ENCODE data around the gene NUP98.
"Not testable (repeated sequence)": the region's sequence is repeated elsewhere in the genome, so short reads cannot be mapped to it uniquely, and the experiment has no call there.

NUP98 gene

GRCh38 chr11:3657331-3657730 is 140.0 kb downstream of the NUP98 start:
- not testable (repeated sequence) for H3K4me1 ChIP-seq (ENCODE audit: control insufficient read depth in 1 of 2, insufficient read depth in 2 of 2, low read length in 2 of 2); H2BK120ac ChIP-seq (ENCODE audit: insufficient read depth, low read length, poor library complexity); H3K4me2 ChIP-seq (ENCODE audit: low read length); H4K91ac ChIP-seq (ENCODE audit: low read depth, low read length); H3K9ac ChIP-seq (ENCODE audit: low read length); H3K4ac ChIP-seq (ENCODE audit: low read depth, low read length); H3K23ac ChIP-seq (ENCODE audit: low read length); H3K4me3 ChIP-seq (ENCODE audit: low read depth, low read length); H2AFZ ChIP-seq (ENCODE audit: insufficient read depth, low read length, poor library complexity); H3K79me2 ChIP-seq (ENCODE audit: control insufficient read depth, insufficient read depth, low read length, poor library complexity); H4K12ac ChIP-seq (ENCODE audit: low read depth, low read length); H2BK12ac ChIP-seq (ENCODE audit: low read length); DNase-seq; H4K8ac ChIP-seq (ENCODE audit: low read depth, low read length); H3K9me3 ChIP-seq (ENCODE audit: insufficient read depth, low read depth, low read length); H2AK5ac ChIP-seq (ENCODE audit: low read length); H3K18ac ChIP-seq (ENCODE audit: low read length); H3K14ac ChIP-seq (ENCODE audit: low read length); H3K79me1 ChIP-seq (ENCODE audit: low read length); H3K27me3 ChIP-seq (ENCODE audit: insufficient read depth, low read length); H3K27ac ChIP-seq (ENCODE audit: low read depth, low read length); H2BK5ac ChIP-seq (ENCODE audit: low read depth, low read length, poor library complexity); H3K36me3 ChIP-seq (ENCODE audit: control insufficient read depth in 1 of 2, insufficient read depth in 2 of 2, low read length in 2 of 2)
- WGBS (ENCODE audit: extremely low coverage, insufficient coverage, insufficient read length), result no CpG with 5 or more reads among the region's 5 CpGs

- H2AK5ac ChIP-seq (ENCODE audit: low read length), result no peak overlapping the region
- no CpG with 5 or more reads among the region's 3 CpGs for WGBS (ENCODE audit: extremely low coverage, insufficient coverage, insufficient read length)
- no peak overlapping the region for H3K9ac ChIP-seq (ENCODE audit: low read length)
- H3K4me3 ChIP-seq (ENCODE audit: low read depth, low read length), result no peak overlapping the region
- no peak overlapping the region for H3K18ac ChIP-seq (ENCODE audit: low read length)
- H3K4ac ChIP-seq (ENCODE audit: low read depth, low read length), result no peak overlapping the region
- DNase-seq, result no peak
- H3K79me2 ChIP-seq (ENCODE audit: control insufficient read depth, insufficient read depth, low read length, poor library complexity), result no peaks in the 10 kb centered on the region
- H3K4me1 ChIP-seq (ENCODE audit: control insufficient read depth in 1 of 2, insufficient read depth in 2 of 2, low read length in 2 of 2), result no peaks in the 10 kb centered on the region
- H4K12ac ChIP-seq (ENCODE audit: low read depth, low read length), result no peak overlapping the region
- no peak overlapping the region for H3K23ac ChIP-seq (ENCODE audit: low read length)
- no peaks in the 10 kb centered on the region for H3K36me3 ChIP-seq (ENCODE audit: control insufficient read depth in 1 of 2, insufficient read depth in 2 of 2, low read length in 2 of 2)
- H4K91ac ChIP-seq (ENCODE audit: low read depth, low read length), result no peak overlapping the region
- H3K27ac ChIP-seq (ENCODE audit: low read depth, low read length), result no peak overlapping the region
- H3K4me2 ChIP-seq (ENCODE audit: low read length), result no peak overlapping the region
- H3K9me3 ChIP-seq (ENCODE audit: insufficient read depth, low read depth, low read length), result peaks cover 7% of the 10 kb centered on the region
- no peak overlapping the region for H2BK120ac ChIP-seq (ENCODE audit: insufficient read depth, low read length, poor library complexity)
- H3K27me3 ChIP-seq (ENCODE audit: insufficient read depth, low read length), result no peaks in the 10 kb centered on the region
- no peaks in the 10 kb centered on the region for H3K79me1 ChIP-seq (ENCODE audit: low read length)
- no peak overlapping the region for H2AFZ ChIP-seq (ENCODE audit: insufficient read depth, low read length, poor library complexity)
- H3K14ac ChIP-seq (ENCODE audit: low read length), result no peak overlapping the region
- H4K8ac ChIP-seq (ENCODE audit: low read depth, low read length), result no peak overlapping the region
- H2BK5ac ChIP-seq (ENCODE audit: low read depth, low read length, poor library complexity), result no peak overlapping the region
- no peak overlapping the region for H2BK12ac ChIP-seq (ENCODE audit: low read length)
Observed at GRCh38 chr11:3655547-3655946, 141.8 kb downstream of the NUP98 start.

- H3K14ac ChIP-seq (ENCODE audit: low read length), result not testable (repeated sequence)
Observed at GRCh38 chr11:3652514-3652913, 144.8 kb downstream of the NUP98 start.

GRCh38 chr11:3649374-3649773 is 148.0 kb downstream of the NUP98 start:
- not testable (repeated sequence) for H4K91ac ChIP-seq (ENCODE audit: low read depth, low read length); H3K9ac ChIP-seq (ENCODE audit: low read length); H3K14ac ChIP-seq (ENCODE audit: low read length); H3K79me2 ChIP-seq (ENCODE audit: control insufficient read depth, insufficient read depth, low read length, poor library complexity); H3K4ac ChIP-seq (ENCODE audit: low read depth, low read length); H3K79me1 ChIP-seq (ENCODE audit: low read length); H2AFZ ChIP-seq (ENCODE audit: insufficient read depth, low read length, poor library complexity); H3K36me3 ChIP-seq (ENCODE audit: control insufficient read depth in 1 of 2, insufficient read depth in 2 of 2, low read length in 2 of 2); H2BK120ac ChIP-seq (ENCODE audit: insufficient read depth, low read length, poor library complexity); DNase-seq; H3K4me3 ChIP-seq (ENCODE audit: low read depth, low read length); H3K27me3 ChIP-seq (ENCODE audit: insufficient read depth, low read length); H3K4me1 ChIP-seq (ENCODE audit: control insufficient read depth in 1 of 2, insufficient read depth in 2 of 2, low read length in 2 of 2); H2BK12ac ChIP-seq (ENCODE audit: low read length); H2AK5ac ChIP-seq (ENCODE audit: low read length); H3K18ac ChIP-seq (ENCODE audit: low read length); H3K27ac ChIP-seq (ENCODE audit: low read depth, low read length); H4K12ac ChIP-seq (ENCODE audit: low read depth, low read length); H3K4me2 ChIP-seq (ENCODE audit: low read length); H3K23ac ChIP-seq (ENCODE audit: low read length); H4K8ac ChIP-seq (ENCODE audit: low read depth, low read length); H2BK5ac ChIP-seq (ENCODE audit: low read depth, low read length, poor library complexity); H3K9me3 ChIP-seq (ENCODE audit: insufficient read depth, low read depth, low read length)
- WGBS (ENCODE audit: extremely low coverage, insufficient coverage, insufficient read length), result no CpG with 5 or more reads among the region's 9 CpGs

More at GRCh38 chr11:3652514-3652913, 144.8 kb downstream of the NUP98 start:
- H3K4me2 ChIP-seq (ENCODE audit: low read length); H3K27ac ChIP-seq (ENCODE audit: low read depth, low read length); H3K9ac ChIP-seq (ENCODE audit: low read length); H3K4me1 ChIP-seq (ENCODE audit: control insufficient read depth in 1 of 2, insufficient read depth in 2 of 2, low read length in 2 of 2); H3K4me3 ChIP-seq (ENCODE audit: low read depth, low read length); H3K9me3 ChIP-seq (ENCODE audit: insufficient read depth, low read depth, low read length); H3K79me1 ChIP-seq (ENCODE audit: low read length); H2BK12ac ChIP-seq (ENCODE audit: low read length); H4K12ac ChIP-seq (ENCODE audit: low read depth, low read length); H3K36me3 ChIP-seq (ENCODE audit: control insufficient read depth in 1 of 2, insufficient read depth in 2 of 2, low read length in 2 of 2); H2AK5ac ChIP-seq (ENCODE audit: low read length); H2BK120ac ChIP-seq (ENCODE audit: insufficient read depth, low read length, poor library complexity); H2BK5ac ChIP-seq (ENCODE audit: low read depth, low read length, poor library complexity); H3K27me3 ChIP-seq (ENCODE audit: insufficient read depth, low read length); H4K91ac ChIP-seq (ENCODE audit: low read depth, low read length); H3K79me2 ChIP-seq (ENCODE audit: control insufficient read depth, insufficient read depth, low read length, poor library complexity); H3K23ac ChIP-seq (ENCODE audit: low read length); H4K8ac ChIP-seq (ENCODE audit: low read depth, low read length); DNase-seq; H3K18ac ChIP-seq (ENCODE audit: low read length); H3K4ac ChIP-seq (ENCODE audit: low read depth, low read length); H2AFZ ChIP-seq (ENCODE audit: insufficient read depth, low read length, poor library complexity): not testable (repeated sequence)
- WGBS (ENCODE audit: extremely low coverage, insufficient coverage, insufficient read length), result no CpG with 5 or more reads among the region's 3 CpGs
